ENCODE results near the gene ROM1.
A peak's percentile ranks its signal among the peaks of the same experiment; 100 is the strongest.
"Not testable (repeated sequence)": the region's sequence is repeated elsewhere in the genome, so short reads cannot be mapped to it uniquely, and the experiment has no call there.

The ROM1 gene

GRCh38 chr11:62610403-62610802, 2.7 kb upstream of the ROM1 start:
- no peak for TF ChIP-seq CTCF (conservative IDR thresholded peaks at IDR 0.05; ENCODE audit: control insufficient read depth, insufficient read depth, low read depth, low read length)
- no peak overlapping the region for H3K4me3 ChIP-seq (ENCODE audit: control insufficient read depth, low read depth, low read length)
- DNase-seq (ENCODE audit: low read depth), result no peak

DNA sequence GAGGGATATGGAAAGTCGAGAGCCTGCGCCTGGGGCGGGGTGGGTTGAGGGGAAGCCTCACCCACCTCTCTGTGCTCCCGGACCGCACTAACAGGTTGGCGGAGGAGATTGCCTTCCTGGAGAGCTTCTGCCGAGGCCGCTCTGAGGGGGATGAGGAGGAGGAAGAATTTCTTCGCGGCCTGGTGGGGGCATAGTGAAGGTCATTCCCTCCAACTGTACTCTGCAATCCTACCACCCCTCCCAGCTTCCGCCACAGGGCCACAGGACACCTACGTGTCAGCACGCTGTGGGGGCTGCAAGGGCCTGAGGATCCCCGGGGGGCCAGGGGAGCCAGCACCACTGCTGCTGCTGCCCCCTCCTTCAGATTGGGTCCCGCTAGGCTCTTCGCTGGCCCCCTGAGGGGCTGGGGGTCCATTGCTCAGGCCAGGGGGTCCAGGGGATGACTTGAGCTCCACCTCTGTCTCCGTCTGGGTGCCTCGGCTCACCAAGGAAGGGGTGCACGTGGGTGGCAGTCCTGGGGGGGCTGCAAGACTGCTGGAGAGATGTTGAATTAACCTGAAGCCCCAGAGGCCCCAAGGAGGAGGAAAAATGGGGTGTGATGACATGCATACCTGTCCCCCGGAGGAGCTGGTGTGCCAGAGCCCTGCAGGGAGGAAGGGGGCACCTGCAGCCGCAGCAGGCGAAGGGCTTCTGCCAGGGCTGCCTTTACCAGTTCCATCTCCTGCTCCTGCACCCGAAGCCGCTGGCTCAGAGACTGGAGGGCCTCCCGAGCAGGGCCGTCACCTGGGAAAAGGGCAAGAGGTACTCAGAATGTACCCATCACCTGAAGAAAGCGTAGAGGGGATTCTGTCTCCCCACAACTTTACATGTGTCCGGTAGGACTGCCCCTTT, 2.0 kb upstream of the ROM1 start:
- no peak for DNase-seq (ENCODE audit: low read depth)
- TF ChIP-seq CTCF (conservative IDR thresholded peaks at IDR 0.05; ENCODE audit: control insufficient read depth, insufficient read depth, low read depth, low read length), result no peak
- H3K4me3 ChIP-seq (ENCODE audit: control insufficient read depth, low read depth, low read length), result peak overlapping the region; percentile 64

GRCh38 chr11:62611705-62612365, 1.2 kb upstream of the ROM1 start:
- peak overlapping the region; percentile 64 for H3K4me3 ChIP-seq (ENCODE audit: control insufficient read depth, low read depth, low read length)
- no peak for TF ChIP-seq CTCF (conservative IDR thresholded peaks at IDR 0.05; ENCODE audit: control insufficient read depth, insufficient read depth, low read depth, low read length)
- peak; percentile 76 for DNase-seq (ENCODE audit: low read depth)

- no peak for TF ChIP-seq CTCF (conservative IDR thresholded peaks at IDR 0.05; ENCODE audit: control insufficient read depth, insufficient read depth, low read depth, low read length)
- no peak overlapping the region for H3K4me3 ChIP-seq (ENCODE audit: control insufficient read depth, low read depth, low read length)
These were observed 278 bp downstream of the ROM1 start for GRCh38 chr11:62613291-62613778.

GRCh38 chr11:62614275-62614674, 1.2 kb downstream of the ROM1 start:
- no peak for TF ChIP-seq CTCF (conservative IDR thresholded peaks at IDR 0.05; ENCODE audit: control insufficient read depth, insufficient read depth, low read depth, low read length)
- no peak overlapping the region for H3K4me3 ChIP-seq (ENCODE audit: control insufficient read depth, low read depth, low read length)
- no peak for DNase-seq (ENCODE audit: low read depth)

More at GRCh38 chr11:62613291-62613778, 278 bp downstream of the ROM1 start:
- no peak for DNase-seq (ENCODE audit: low read depth)

DNA sequence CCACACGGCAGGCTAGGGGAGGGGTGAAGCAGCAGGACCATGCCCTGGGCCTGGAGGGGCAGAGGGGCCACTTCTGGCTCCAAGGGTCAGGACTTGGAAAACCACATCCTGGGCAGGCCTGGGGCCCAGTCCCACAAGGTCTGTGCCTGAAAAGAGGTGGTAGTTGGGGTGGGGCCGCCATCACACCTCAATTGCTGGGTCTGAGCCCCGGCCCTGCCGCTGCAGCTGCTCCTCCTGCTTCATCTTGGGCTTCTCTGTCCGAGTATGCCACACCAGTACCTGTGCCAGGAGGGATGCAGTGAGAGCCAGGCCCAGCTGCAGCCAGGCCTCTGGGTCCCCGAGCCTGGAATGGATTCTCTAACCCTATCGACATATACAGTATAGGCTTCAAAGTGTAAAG, 2.5 kb downstream of the ROM1 start:
- DNase-seq (ENCODE audit: low read depth), result no peak
- TF ChIP-seq CTCF (conservative IDR thresholded peaks at IDR 0.05; ENCODE audit: control insufficient read depth, insufficient read depth, low read depth, low read length), result no peak
- no peak overlapping the region for H3K4me3 ChIP-seq (ENCODE audit: control insufficient read depth, low read depth, low read length)

GRCh38 chr11:62616957-62617356, 3.9 kb downstream of the ROM1 start:
- not testable (repeated sequence) for DNase-seq (ENCODE audit: low read depth); H3K4me3 ChIP-seq (ENCODE audit: control insufficient read depth, low read depth, low read length)

All from fibroblast of mammary gland (primary cell).